WTC11 (cell line): ENCODE results near the gene LACTBL1. TPM values are rescaled to one million over a fixed set of nuclear protein-coding genes. Genes with fewer than 3 reads are reported as not detected.

Source experiments
- ATAC-seq: fragments of 200-7000 bp; cut with Tn5 transposase; 2 replicates; pipeline ENCODE4 v1.10.0; 2021; ENCODE audit warnings: mild to moderate bottlenecking, moderate library complexity
- CTCF ChIA-PET: fragments of 300-600 bp; sonication (Branson Sonifier 250); formaldehyde crosslinking; loops from one replicate; lab custom pipeline; 2021; ENCODE audit warnings: antibody characterized with exemption; lab: Charles Lee
- POLR2A ChIA-PET: fragments of 350-600 bp; sonication (Branson Sonifier 250); formaldehyde crosslinking; loops from one replicate; lab custom pipeline; 2021; ENCODE audit warnings: antibody characterized with exemption; lab: Charles Lee
- DNase-seq: peaks from one replicate; pipeline ENCODE4 v3.0.0; 2021; ENCODE audit warnings: low spot score
- H3K27ac Mint-ChIP-seq: 2 replicates; pipeline ENCODE4 v1.8.0; 2021; ENCODE audit warnings: mixed read lengths
- H3K27me3 Mint-ChIP-seq: 2 replicates; pipeline ENCODE4 v1.8.0; 2021; ENCODE audit warnings: low read depth, mild to moderate bottlenecking, moderate library complexity, mixed read lengths
- H3K36me3 Mint-ChIP-seq: 2 replicates; pipeline ENCODE4 v1.8.0; 2021; ENCODE audit warnings: mixed read lengths
- H3K4me1 Mint-ChIP-seq: 2 replicates; pipeline ENCODE4 v1.8.0; 2022; ENCODE audit warnings: mixed read lengths
- H3K4me3 Mint-ChIP-seq: 2 replicates; pipeline ENCODE4 v1.8.0; 2021; ENCODE audit warnings: mild to moderate bottlenecking, moderate library complexity, mixed read lengths
- H3K9me3 Mint-ChIP-seq: 2 replicates; pipeline ENCODE4 v1.8.0; 2021; ENCODE audit warnings: mixed read lengths
- CREM ChIP-seq: sonication (generic); formaldehyde crosslinking; IDR thresholded peaks from 2 replicates; pipeline ENCODE4 v1.8.1; 2022; ENCODE audit warnings: mild to moderate bottlenecking, missing genetic modification reagents, moderate library complexity
- FOXK1 ChIP-seq: sonication (generic); formaldehyde crosslinking; IDR thresholded peaks from 2 replicates; pipeline ENCODE4 v1.8.0; 2022; ENCODE audit warnings: mild to moderate bottlenecking, moderate library complexity, missing genetic modification reagents
- GABPB1 ChIP-seq: sonication (generic); formaldehyde crosslinking; IDR thresholded peaks from 2 replicates; pipeline ENCODE4 v1.8.1; 2023; ENCODE audit warnings: mild to moderate bottlenecking, missing genetic modification reagents
- GRHL2 ChIP-seq: fragments of 250-450 bp; sonication (Bioruptor Pico); IDR thresholded peaks from 2 replicates; pipeline ENCODE4 v1.8.0; 2022; ENCODE audit warnings: mild to moderate bottlenecking, moderate library complexity; ENCODE audit not compliant: insufficient replicate concordance, severe bottlenecking
- NFE2L1 ChIP-seq: sonication (generic); formaldehyde crosslinking; IDR thresholded peaks from 2 replicates; pipeline ENCODE4 v1.8.1; 2023; ENCODE audit warnings: missing genetic modification reagents
- NR2C2 ChIP-seq: sonication (generic); formaldehyde crosslinking; IDR thresholded peaks from 2 replicates; pipeline ENCODE4 v1.8.0; 2022; ENCODE audit warnings: mild to moderate bottlenecking, missing genetic modification reagents
- NR3C1 ChIP-seq: sonication (generic); formaldehyde crosslinking; conservative IDR thresholded peaks from 2 replicates; pipeline ENCODE4 v1.8.1; 2023; ENCODE audit warnings: low read depth, mild to moderate bottlenecking, missing genetic modification reagents
- SP1 ChIP-seq: sonication (generic); formaldehyde crosslinking; conservative IDR thresholded peaks from 2 replicates; pipeline ENCODE4 v1.8.1; 2022; ENCODE audit warnings: missing genetic modification reagents
- ZNF138 ChIP-seq: sonication (generic); formaldehyde crosslinking; conservative IDR thresholded peaks from 2 replicates; pipeline ENCODE4 v1.8.1; 2022; ENCODE audit warnings: mild to moderate bottlenecking, moderate library complexity, missing genetic modification reagents
- ZNF423 ChIP-seq: fragments of 250-450 bp; sonication (Bioruptor Pico); IDR thresholded peaks from 2 replicates; pipeline ENCODE4 v2.1.2; 2022; ENCODE audit warnings: mild to moderate bottlenecking, moderate library complexity
- ZNF671 ChIP-seq: fragments of 250-450 bp; sonication (Bioruptor Pico); IDR thresholded peaks from 2 replicates; pipeline ENCODE4 v1.8.0; 2021; ENCODE audit warnings: mild to moderate bottlenecking
- total RNA-seq: library from RNA; stranded (reverse); gene quantifications from 3 replicates; pipeline ENCODE4 v1.2.3, GENCODE V29; 2021
- TF ChIP-seq, protein P1 (sequence below): sonication (generic); formaldehyde crosslinking; IDR thresholded peaks from 2 replicates; pipeline ENCODE4 v1.8.1; 2022; ENCODE audit warnings: low read depth, mild to moderate bottlenecking, moderate library complexity, missing genetic modification reagents, borderline replicate concordance
- TF ChIP-seq, protein P2 (sequence below): fragments of 200-600 bp; IDR thresholded peaks from 2 replicates; pipeline ENCODE4 v1.8.0; 2022; ENCODE audit warnings: antibody characterized with exemption
- TF ChIP-seq, protein P3 (sequence below): fragments of 250-450 bp; sonication (Bioruptor Pico); IDR thresholded peaks from 2 replicates; pipeline ENCODE4 v2.1.2; 2022; ENCODE audit warnings: mild to moderate bottlenecking, moderate library complexity
- TF ChIP-seq, protein P4 (sequence below): fragments of 250-450 bp; sonication (Bioruptor Pico); IDR thresholded peaks from 2 replicates; pipeline ENCODE4 v1.9.0; 2021; ENCODE audit warnings: mild to moderate bottlenecking
- TF ChIP-seq, protein P5 (sequence below): sonication (generic); formaldehyde crosslinking; conservative IDR thresholded peaks from 2 replicates; pipeline ENCODE4 v1.8.1; 2023; ENCODE audit warnings: mild to moderate bottlenecking, low read depth, missing genetic modification reagents, moderate library complexity
- TF ChIP-seq, protein P6 (sequence below): sonication (generic); formaldehyde crosslinking; IDR thresholded peaks from 2 replicates; pipeline ENCODE4 v1.8.0; 2022; ENCODE audit warnings: mild to moderate bottlenecking, missing genetic modification reagents

Gene LACTBL1
- total RNA-seq, 1 experiment from 2014 or later, result not detected

DNA sequence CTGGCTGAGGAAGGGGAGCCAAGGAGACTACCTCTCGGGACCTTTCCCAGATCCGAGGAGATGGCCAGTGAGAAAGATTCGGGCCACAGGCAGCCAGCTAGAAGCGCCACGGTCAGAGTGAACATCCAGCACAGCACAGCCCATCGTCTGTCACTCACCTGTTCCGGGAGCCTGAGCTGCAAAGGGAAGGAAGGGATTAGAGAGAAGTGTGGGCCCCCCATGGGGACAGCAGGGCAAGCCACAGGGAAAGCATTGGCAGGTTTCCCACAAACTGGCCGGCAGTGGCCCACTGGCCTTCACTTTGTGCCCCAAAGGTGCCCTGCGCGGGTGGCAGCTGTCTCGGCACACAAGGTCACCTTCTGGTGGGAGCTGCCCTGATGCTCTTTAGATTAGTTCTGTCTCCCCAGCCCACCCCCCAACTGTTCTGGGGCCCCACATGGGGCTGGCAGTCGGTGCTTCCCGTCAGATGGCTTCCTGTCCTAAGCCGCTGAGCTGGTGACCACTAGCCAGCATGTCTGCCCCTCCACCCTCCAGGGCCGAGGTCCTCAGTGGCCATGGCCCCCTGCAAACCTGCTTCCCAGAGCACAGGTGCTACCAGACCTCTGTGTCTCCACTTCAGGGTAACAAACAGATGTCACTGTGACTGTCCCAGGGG is 56.7 kb downstream of the LACTBL1 start (continued):
- no peak for TF ChIP-seq NR3C1 (CRISPR knock-in tag)
- TF ChIP-seq, protein P1, sequence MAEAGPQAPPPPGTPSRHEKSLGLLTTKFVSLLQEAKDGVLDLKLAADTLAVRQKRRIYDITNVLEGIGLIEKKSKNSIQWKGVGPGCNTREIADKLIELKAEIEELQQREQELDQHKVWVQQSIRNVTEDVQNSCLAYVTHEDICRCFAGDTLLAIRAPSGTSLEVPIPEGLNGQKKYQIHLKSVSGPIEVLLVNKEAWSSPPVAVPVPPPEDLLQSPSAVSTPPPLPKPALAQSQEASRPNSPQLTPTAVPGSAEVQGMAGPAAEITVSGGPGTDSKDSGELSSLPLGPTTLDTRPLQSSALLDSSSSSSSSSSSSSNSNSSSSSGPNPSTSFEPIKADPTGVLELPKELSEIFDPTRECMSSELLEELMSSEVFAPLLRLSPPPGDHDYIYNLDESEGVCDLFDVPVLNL (CRISPR knock-in tag), result no peak
- TF ChIP-seq, protein P2, sequence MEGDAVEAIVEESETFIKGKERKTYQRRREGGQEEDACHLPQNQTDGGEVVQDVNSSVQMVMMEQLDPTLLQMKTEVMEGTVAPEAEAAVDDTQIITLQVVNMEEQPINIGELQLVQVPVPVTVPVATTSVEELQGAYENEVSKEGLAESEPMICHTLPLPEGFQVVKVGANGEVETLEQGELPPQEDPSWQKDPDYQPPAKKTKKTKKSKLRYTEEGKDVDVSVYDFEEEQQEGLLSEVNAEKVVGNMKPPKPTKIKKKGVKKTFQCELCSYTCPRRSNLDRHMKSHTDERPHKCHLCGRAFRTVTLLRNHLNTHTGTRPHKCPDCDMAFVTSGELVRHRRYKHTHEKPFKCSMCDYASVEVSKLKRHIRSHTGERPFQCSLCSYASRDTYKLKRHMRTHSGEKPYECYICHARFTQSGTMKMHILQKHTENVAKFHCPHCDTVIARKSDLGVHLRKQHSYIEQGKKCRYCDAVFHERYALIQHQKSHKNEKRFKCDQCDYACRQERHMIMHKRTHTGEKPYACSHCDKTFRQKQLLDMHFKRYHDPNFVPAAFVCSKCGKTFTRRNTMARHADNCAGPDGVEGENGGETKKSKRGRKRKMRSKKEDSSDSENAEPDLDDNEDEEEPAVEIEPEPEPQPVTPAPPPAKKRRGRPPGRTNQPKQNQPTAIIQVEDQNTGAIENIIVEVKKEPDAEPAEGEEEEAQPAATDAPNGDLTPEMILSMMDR, result no peak

DNA sequence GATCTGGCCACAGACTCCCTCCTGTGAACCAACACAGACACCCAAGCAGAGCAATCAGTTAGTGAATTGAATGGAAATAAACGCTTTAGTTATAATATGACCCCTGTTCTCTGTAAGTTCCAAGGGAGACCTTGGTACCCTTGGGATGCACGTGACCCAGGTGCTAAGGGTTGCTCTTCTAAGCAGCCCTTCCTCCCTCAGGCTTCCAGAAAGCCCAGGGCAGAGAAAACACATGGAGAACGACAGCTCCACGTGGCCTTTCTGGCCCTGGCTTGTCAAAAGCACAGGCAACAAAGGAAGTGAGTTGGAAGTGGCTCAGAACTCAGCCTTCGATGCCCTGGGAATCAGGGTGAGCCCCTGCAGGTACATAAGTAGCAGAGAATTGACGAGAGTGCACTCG is 57.4 kb downstream of the LACTBL1 start:
- Mint-ChIP-seq H3K4me3 (no peak overlapping the region), H3K27me3 (no peaks in the 10 kb centered on the region), H3K27ac (peak overlapping the region; percentile 42; the same call in 1 of the 2 replicates), H3K9me3 (no peaks in the 10 kb centered on the region), H3K4me1 (no peaks in the 10 kb centered on the region), H3K36me3 (no peaks in the 10 kb centered on the region)
- no peak for DNase-seq
- TF ChIP-seq CREM (CRISPR knock-in tag), result no peak
- TF ChIP-seq, protein P3, sequence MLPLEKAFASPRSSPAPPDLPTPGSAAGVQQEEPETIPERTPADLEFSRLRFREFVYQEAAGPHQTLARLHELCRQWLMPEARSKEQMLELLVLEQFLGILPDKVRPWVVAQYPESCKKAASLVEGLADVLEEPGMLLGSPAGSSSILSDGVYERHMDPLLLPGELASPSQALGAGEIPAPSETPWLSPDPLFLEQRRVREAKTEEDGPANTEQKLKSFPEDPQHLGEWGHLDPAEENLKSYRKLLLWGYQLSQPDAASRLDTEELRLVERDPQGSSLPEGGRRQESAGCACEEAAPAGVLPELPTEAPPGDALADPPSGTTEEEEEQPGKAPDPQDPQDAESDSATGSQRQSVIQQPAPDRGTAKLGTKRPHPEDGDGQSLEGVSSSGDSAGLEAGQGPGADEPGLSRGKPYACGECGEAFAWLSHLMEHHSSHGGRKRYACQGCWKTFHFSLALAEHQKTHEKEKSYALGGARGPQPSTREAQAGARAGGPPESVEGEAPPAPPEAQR (CRISPR knock-in tag), result no peak
- TF ChIP-seq GRHL2, result no peak
- no peak for TF ChIP-seq ZNF671 (CRISPR knock-in tag)
- TF ChIP-seq, protein P4, sequence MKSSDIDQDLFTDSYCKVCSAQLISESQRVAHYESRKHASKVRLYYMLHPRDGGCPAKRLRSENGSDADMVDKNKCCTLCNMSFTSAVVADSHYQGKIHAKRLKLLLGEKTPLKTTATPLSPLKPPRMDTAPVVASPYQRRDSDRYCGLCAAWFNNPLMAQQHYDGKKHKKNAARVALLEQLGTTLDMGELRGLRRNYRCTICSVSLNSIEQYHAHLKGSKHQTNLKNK (CRISPR knock-in tag), result no peak
- TF ChIP-seq ZNF138 (CRISPR knock-in tag), result no peak
- TF ChIP-seq, protein P5, sequence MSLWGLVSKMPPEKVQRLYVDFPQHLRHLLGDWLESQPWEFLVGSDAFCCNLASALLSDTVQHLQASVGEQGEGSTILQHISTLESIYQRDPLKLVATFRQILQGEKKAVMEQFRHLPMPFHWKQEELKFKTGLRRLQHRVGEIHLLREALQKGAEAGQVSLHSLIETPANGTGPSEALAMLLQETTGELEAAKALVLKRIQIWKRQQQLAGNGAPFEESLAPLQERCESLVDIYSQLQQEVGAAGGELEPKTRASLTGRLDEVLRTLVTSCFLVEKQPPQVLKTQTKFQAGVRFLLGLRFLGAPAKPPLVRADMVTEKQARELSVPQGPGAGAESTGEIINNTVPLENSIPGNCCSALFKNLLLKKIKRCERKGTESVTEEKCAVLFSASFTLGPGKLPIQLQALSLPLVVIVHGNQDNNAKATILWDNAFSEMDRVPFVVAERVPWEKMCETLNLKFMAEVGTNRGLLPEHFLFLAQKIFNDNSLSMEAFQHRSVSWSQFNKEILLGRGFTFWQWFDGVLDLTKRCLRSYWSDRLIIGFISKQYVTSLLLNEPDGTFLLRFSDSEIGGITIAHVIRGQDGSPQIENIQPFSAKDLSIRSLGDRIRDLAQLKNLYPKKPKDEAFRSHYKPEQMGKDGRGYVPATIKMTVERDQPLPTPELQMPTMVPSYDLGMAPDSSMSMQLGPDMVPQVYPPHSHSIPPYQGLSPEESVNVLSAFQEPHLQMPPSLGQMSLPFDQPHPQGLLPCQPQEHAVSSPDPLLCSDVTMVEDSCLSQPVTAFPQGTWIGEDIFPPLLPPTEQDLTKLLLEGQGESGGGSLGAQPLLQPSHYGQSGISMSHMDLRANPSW, result no peak
- TF ChIP-seq GABPB1, result no peak
- TF ChIP-seq, protein P6, sequence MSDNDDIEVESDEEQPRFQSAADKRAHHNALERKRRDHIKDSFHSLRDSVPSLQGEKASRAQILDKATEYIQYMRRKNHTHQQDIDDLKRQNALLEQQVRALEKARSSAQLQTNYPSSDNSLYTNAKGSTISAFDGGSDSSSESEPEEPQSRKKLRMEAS (CRISPR knock-in tag), result no peak
- no peak for TF ChIP-seq ZNF423 (CRISPR knock-in tag)
- TF ChIP-seq, protein P2, result no peak
- TF ChIP-seq SP1 (CRISPR knock-in tag), result no peak
- TF ChIP-seq NR2C2, result no peak
- no peak for TF ChIP-seq FOXK1
- TF ChIP-seq NFE2L1 (CRISPR knock-in tag), result no peak
- no peak for ATAC-seq
- CTCF ChIA-PET, result interaction anchor here (0.6 to 1.4 kb wide), 3 partner anchors 13 to 211 kb away, joined by 3 to 5 read pairs (median 3); no protein-coding TSS in a partner anchor
- POLR2A ChIA-PET, result interaction anchor here (1.0 kb wide), 1 partner anchor 79 kb away, joined by 3 read pairs; no protein-coding TSS in a partner anchor
